A549 (cell line): ENCODE data around the gene PPP2R5C.

ENCODE experiments used
- EHMT2 ChIP-seq: fragments of 200-600 bp; sonication (generic); IDR thresholded peaks from 2 replicates; pipeline ENCODE4 v1.6.1; 2016; ENCODE audit warnings: antibody characterized with exemption, low read depth, mild to moderate bottlenecking, moderate library complexity
- GATA3 ChIP-seq: IDR thresholded peaks from 2 replicates; pipeline ENCODE4 v1.6.1; 2012; ENCODE audit warnings: borderline replicate concordance
- PHF8 ChIP-seq: fragments of 200-600 bp; sonication (generic); IDR thresholded peaks from 2 replicates; pipeline ENCODE4 v1.6.1; 2016; ENCODE audit warnings: low read depth, mild to moderate bottlenecking, antibody characterized with exemption, moderate library complexity, borderline replicate concordance
- RAD21 ChIP-seq, 2 experiments: fragments of >200 bp in 1 of 2; sonication (Bioruptor Twin) in 1 of 2; formaldehyde crosslinking in 1 of 2; IDR thresholded peaks in 1 of 2; conservative IDR thresholded peaks in 1 of 2; 2 replicates in 1 of 2; 3 replicates in 1 of 2; pipeline ENCODE4 v1.6.1; 2012 to 2018; ENCODE audit warnings: inconsistent platforms in 1 of 2
- RFX5 ChIP-seq: fragments of 450-650 bp; IDR thresholded peaks from 2 replicates; pipeline ENCODE4 v1.7.1; 2014; ENCODE audit warnings: antibody characterized with exemption, mild to moderate bottlenecking, moderate library complexity
- RNF2 ChIP-seq: fragments of 200-600 bp; sonication (generic); IDR thresholded peaks from 2 replicates; pipeline ENCODE4 v1.6.1; 2016; ENCODE audit warnings: low read depth, mild to moderate bottlenecking, antibody characterized with exemption, moderate library complexity, borderline replicate concordance
- TF ChIP-seq, protein P1 (sequence below): fragments of >200 bp; sonication (Bioruptor Twin); formaldehyde crosslinking; IDR thresholded peaks from 3 replicates; pipeline ENCODE4 v1.5.1; 2016
- TF ChIP-seq, protein P2 (sequence below): fragments of 200-600 bp; sonication (generic); IDR thresholded peaks from 2 replicates; pipeline ENCODE4 v1.6.1; 2016; ENCODE audit warnings: antibody characterized with exemption, mild to moderate bottlenecking, moderate library complexity

DNA sequence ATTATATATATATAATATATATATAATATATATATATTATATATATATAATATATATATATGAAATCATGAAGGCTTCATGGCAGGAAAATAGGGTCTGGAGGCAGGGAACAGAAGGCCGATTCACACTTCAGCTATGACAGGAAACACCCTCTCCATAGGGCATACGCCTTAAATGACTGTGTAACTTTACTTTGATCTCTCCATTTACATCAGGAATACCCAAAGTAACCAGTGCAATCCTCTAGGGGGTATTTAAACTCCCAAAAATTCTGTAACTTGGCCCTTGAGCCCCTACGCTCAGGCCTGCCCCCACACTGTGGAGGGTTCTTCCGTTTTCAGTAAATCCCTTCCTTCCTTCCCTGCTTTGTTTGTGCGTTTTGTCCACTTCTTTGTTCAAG, 40.4 kb upstream of the PPP2R5C start:
- TF ChIP-seq, protein P1, sequence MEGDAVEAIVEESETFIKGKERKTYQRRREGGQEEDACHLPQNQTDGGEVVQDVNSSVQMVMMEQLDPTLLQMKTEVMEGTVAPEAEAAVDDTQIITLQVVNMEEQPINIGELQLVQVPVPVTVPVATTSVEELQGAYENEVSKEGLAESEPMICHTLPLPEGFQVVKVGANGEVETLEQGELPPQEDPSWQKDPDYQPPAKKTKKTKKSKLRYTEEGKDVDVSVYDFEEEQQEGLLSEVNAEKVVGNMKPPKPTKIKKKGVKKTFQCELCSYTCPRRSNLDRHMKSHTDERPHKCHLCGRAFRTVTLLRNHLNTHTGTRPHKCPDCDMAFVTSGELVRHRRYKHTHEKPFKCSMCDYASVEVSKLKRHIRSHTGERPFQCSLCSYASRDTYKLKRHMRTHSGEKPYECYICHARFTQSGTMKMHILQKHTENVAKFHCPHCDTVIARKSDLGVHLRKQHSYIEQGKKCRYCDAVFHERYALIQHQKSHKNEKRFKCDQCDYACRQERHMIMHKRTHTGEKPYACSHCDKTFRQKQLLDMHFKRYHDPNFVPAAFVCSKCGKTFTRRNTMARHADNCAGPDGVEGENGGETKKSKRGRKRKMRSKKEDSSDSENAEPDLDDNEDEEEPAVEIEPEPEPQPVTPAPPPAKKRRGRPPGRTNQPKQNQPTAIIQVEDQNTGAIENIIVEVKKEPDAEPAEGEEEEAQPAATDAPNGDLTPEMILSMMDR: no peak
- TF ChIP-seq PHF8: no peak
- TF ChIP-seq RAD21 (conservative IDR thresholded peaks at IDR 0.05 in 1 of 2, IDR thresholded peaks at IDR 0.05 in 1 of 2): no peak
- TF ChIP-seq, protein P2, sequence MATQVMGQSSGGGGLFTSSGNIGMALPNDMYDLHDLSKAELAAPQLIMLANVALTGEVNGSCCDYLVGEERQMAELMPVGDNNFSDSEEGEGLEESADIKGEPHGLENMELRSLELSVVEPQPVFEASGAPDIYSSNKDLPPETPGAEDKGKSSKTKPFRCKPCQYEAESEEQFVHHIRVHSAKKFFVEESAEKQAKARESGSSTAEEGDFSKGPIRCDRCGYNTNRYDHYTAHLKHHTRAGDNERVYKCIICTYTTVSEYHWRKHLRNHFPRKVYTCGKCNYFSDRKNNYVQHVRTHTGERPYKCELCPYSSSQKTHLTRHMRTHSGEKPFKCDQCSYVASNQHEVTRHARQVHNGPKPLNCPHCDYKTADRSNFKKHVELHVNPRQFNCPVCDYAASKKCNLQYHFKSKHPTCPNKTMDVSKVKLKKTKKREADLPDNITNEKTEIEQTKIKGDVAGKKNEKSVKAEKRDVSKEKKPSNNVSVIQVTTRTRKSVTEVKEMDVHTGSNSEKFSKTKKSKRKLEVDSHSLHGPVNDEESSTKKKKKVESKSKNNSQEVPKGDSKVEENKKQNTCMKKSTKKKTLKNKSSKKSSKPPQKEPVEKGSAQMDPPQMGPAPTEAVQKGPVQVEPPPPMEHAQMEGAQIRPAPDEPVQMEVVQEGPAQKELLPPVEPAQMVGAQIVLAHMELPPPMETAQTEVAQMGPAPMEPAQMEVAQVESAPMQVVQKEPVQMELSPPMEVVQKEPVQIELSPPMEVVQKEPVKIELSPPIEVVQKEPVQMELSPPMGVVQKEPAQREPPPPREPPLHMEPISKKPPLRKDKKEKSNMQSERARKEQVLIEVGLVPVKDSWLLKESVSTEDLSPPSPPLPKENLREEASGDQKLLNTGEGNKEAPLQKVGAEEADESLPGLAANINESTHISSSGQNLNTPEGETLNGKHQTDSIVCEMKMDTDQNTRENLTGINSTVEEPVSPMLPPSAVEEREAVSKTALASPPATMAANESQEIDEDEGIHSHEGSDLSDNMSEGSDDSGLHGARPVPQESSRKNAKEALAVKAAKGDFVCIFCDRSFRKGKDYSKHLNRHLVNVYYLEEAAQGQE: no peak
- no peak for TF ChIP-seq GATA3
- TF ChIP-seq RNF2: no peak
- no peak for TF ChIP-seq RFX5
- TF ChIP-seq EHMT2: no peak
